Left renal cortex interstitium (tissue), 4 donors: ENCODE data around the gene TGM6. TPM values are rescaled to one million over a fixed set of nuclear protein-coding genes. Genes with fewer than 3 reads are reported as not detected.

Experiments used
- DNase-seq, 4 donors: peaks; one replicate each; pipeline ENCODE4 v3.0.0-alpha.2; 2013; ENCODE audit warnings: low read depth in 4 of 4, low spot score in 2 of 4, missing footprints in 1 of 4
- polyA plus RNA-seq, 4 donors: library from polyadenylated mRNA; unstranded; fragments of 120-200 nt; gene quantifications; one replicate each; pipeline ENCODE4 v1.2.1, GENCODE V29; 2013; ENCODE audit not compliant: insufficient read length in 4 of 4

Gene TGM6
- polyA plus RNA-seq, 4 donors = not detected

GRCh38 chr20:2449386-2449785 is 68.7 kb downstream of the TGM6 start:
- DNase-seq = no peak

DNA sequence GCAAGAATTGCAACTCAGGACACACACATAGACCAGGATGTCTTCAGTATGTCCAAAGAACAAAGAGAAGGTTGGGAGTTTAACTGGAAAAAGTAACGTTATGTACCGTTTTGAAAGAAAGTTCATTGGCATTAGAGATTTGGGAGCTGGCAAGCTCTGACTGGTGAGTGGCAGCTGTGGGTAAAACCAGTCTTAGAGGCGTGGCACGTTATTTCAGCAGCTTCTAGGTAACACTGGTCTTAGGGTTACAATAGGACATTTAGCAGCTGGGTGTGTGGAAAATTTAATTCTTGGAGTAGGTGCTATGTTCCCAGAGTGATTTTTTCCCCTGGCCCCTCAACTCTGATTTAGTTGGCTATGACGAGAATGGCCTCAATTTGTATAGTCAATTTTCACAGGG is 70.7 kb downstream of the TGM6 start:
- no peak for DNase-seq

DNA sequence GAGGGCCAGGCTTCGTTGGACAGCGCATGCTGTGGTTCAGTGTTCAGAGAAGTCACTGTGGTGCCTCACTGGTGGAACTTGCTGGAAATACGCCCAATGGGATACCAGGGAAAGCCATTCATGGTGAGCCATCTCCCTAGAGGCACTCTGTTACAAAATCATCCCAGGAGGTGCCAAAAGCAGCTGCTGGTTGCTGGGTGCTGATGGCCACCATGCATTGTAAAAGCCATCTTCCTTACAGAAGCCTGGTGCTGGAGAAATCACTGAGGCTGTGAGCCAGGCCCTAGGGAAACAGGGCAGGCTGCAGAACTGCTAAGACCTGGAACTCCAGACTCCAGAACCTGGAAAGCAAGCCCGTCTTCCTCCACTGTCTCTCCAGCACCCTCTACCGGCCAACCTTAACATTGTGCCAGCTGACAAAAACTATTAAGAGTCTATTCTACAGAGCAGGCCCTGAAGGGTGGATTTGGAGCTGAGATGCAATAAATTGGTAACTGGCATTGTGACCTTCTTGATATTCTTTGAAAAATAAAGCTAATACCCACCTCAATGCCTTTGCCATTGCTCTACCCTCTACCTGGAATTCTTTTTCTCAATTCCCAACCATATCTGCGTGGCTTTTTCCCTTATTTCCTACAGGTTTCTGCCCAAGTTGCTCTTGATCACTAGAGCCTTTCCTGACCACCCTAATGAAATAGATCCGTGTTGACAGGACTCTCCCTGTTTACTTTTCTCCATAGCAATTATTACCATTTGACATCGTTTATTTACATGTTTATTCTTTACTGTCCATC is 71.4 kb downstream of the TGM6 start:
- peak in 3 of 4 donors; percentile 29 to 64 (median 35) for DNase-seq

DNA sequence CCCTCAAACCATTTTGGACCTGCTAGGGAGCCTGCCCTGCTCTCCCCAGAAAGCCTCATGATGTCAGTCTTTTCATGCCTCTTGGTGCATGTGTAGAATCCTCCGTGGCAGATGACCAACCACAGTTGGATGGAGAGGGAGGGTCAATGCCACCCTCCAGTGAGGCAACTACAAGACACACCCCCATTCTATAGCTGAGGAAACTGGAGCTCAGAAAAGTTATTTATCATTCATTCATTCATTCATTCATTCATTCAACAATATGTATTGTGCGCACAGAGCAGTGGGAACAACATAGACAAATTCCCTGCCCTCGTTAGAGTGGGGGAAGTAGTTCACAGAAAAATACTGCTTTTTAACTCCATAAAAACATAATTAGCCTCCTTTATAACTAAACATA is 73.1 kb downstream of the TGM6 start:
- DNase-seq = no peak

GRCh38 chr20:2455771-2456497 is 75.2 kb downstream of the TGM6 start:
- DNase-seq = no peak

- no peak for DNase-seq
These were observed 78.3 kb downstream of the TGM6 start for GRCh38 chr20:2458919-2459499.

DNA sequence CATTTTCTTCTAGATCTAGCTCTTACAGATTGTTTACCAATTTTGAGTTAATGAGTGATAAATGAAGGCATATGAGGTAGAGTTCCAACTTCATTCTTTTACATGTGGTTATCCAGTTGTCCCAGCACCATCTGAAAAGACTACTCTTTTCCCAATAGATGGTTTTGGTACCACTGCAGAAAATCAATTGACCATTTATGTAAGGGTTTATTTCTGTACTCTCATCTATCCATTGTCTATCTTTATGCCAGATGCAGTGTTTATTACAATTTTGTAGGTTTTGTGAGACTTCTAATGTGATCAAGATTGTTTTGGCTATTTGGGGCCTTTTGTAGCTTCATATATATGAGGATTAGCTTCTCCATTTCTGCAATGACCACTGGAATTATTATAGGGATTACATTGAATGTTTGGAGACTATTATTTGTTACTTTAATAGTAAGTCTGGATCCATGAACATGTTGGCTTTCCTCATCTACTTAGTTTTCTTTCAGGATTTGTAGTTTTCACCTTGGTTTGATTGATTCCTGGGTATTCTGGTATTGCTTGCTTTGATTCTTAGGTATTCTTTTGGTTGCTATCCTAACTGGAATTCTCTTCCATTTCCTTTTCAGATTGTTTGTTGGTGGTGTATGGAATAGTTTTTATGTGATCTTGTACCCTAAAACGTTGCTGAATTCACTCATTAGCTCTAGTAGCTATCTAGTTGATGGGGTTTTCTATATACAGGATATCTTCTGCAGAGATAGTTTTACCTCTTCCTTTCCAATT is 79.5 kb downstream of the TGM6 start:
- DNase-seq = no peak

DNA sequence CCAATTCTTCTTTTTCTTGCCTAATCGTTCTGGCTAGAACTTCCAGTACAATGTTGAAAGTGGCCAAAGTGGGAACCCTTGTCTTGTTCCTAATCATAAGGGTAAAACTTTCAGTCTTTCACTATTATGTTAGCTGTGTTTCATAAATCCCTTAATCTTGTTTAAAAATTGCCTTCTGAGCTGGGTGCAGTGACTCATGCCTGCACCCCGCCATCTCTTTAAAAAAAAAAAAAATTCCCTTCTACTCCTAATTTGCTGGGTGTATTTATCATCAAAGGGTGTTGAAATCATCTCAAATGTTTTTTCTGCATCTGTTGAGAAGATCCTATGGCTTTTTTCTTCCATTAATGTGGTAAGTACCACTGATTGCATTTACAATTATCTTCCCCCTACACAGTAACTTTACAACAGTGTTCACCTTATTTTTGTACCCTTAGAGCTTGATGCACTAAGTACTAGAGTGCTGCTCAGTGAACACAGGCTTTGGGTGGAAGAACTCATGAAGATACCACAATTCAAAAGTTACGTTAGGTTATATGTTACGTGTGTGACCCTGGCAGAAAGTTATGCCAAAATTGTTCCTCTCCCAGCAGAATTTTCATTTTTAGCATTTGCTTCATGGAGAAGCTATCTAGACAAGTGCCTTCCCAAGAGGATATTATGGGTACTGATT is 80.2 kb downstream of the TGM6 start:
- no peak for DNase-seq

DNA sequence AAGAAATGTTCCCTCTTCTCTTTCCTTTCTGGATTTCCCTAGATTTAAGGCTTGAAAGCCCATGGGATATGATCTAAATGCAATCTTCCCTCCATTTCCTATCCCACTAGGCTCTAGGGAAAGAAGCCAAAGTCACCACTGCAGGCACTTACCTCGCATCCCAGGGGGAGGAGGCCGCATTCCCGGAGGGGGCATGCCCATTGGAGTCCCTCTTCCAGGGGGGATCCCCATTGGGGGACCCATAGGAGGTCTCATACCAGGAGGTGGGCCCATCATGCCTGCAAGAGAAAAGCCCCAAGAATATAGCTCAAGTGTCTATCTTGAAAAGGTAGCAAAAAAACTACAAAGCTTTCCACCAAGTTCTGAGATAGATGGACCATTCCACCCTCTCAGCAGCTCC is 81.8 kb downstream of the TGM6 start:
- no peak for DNase-seq

GRCh38 chr20:2463616-2464365 is 83.1 kb downstream of the TGM6 start:
- no peak for DNase-seq

- no peak for DNase-seq
These were observed 84.4 kb downstream of the TGM6 start for GRCh38 chr20:2465100-2465499.

DNA sequence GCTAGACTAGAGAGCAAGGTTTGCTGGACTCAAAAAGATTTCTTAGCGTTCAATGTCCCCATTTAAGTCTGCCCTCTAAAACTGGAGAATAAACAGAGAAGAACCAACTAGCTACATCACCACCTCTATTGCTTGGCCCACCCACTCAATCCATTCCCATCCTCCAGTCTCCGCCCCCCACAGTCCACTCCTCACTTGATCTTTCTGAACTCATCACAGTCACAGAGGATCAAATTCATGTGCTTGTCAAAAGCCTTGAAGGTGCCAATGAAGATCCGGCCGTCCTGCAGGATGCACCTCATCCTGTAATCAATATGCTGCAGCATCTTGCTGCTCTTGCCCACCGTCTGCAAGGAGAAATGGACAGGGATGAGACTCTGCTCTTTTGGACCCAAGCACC is 86.7 kb downstream of the TGM6 start:
- no peak for DNase-seq

- no peak for DNase-seq
These were observed 88.1 kb downstream of the TGM6 start for GRCh38 chr20:2468581-2469407.

DNA sequence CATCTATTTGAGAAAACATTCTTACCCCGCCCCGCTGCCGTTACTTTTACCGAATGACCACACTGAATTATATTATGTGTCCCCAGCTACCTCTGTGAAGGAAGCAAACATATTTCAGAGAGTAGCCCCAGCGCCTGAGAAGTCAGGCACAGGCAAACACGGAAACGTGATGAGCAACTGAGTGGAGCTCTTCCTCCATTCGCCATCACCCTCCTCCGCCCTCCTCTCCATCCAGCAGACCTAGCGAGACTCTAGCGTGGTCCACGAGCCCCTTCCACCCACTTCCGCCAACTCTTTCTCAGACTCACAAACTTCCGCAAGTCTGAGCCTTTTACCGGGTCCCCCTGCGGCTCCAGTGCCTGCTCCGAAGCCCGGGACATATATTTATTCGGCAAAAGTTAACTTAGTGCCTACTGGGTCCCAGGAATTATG is 89.3 kb downstream of the TGM6 start:
- DNase-seq = peak in 3 of 4 donors; percentile 20 to 41 (median 34)

DNA sequence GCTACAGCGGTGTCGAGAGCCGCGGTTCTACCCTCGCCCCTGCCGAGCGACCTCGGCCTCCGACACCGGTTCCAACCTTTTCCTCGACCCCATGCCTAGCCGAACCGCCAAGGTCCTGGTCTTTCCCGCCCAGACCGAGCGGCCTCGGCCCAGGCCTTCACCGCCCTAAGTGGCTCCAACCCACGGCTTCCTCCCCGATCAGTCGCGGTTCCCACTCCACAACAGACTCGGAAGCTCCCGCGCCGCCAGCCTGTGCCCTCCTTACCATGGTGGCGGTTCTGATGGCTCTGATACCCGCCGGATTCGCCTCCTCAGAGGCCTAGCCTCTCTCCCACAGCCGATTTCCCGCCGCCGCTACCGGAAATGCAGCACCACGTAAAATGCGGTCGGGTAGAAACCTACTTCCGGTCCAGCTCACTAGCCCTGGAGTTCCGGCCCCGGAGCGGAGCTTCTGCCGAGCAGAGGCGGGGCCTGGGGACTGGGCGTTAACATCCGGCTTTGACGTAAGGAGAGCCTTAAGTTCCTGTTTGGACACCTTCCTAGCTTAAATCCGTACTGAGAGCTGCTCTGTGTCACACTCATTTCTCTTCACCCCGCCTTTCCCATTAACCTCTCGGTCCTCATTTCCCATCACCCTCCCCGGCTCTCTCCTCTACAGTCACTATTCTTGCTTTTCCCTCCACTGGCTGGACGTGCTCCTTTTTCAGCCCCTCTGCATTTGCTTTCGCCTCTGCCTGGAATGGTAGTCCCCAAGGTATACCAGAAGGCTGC is 89.9 kb downstream of the TGM6 start, which contains the start of gene SNRPB:
Gene SNRPB (minus strand): TSS at position 367 of the 771 bp plus-strand sequence. CDS start 99 bp downstream, at position 268.
- DNase-seq = peak; percentile 93 to 97 (median 94)

GRCh38 chr20:2473516-2473915 is 92.8 kb downstream of the TGM6 start:
- no peak for DNase-seq

DNA sequence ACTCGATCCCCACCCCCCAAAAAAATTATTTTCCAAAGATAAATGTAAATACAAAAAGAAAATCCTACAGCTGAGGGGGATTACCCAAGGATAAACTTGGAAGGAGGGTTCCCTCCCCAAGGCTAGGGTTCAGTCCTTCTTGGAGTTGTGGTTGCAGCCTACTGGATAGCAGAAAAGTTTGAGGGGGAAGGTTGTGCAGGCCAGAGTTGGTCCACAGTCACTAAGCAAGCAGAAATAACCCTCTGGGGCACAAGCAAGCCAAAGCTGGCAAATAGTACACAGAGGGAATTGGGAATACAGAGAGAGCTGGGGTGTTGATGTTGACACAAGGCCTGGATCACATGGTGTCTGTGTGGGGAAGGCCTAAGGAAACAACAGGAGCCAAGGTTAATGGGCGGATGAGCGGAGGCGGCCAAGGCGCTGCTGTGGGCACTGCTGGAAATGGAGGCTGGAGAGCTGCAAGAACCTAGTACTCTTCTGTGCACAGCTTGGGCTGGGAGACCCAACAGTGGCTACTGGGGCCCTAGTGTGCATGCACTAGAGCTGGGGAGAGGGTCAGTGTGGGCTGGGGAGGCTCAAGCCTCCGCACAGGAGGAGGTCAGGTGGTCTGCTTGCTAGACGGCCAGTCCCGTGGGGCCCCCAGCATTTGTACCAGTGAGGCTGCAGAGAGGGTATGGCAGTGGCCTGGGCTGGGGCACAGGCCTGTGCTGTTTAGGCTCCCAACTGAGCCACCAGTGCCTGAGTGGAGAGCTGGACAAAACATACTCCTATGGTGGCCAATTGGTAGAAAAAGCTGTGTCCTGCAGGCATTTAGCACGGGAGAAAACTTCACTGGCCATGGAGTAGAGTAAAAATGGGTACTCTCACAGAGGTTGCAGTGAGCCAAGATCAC is 95.4 kb downstream of the TGM6 start:
- DNase-seq = no peak
